HepG2 (cell line): ENCODE measurements around the gene SEPHS2. TPM values are rescaled to one million over a fixed set of nuclear protein-coding genes. Genes with fewer than 3 reads are reported as not detected.

ENCODE experiments used
- AGO2 ChIP-seq: fragments of 200-400 bp; formaldehyde crosslinking; optimal IDR thresholded peaks from 2 replicates; pipeline ENCODE3; 2017; ENCODE audit warnings: mild to moderate bottlenecking, low read depth, low read length, moderate library complexity
- ARNTL ChIP-seq: sonication (generic); formaldehyde crosslinking; IDR thresholded peaks from 2 replicates; pipeline ENCODE4 v1.4.0; 2020; ENCODE audit warnings: mild to moderate bottlenecking, missing genetic modification reagents
- BCL6 ChIP-seq: IDR thresholded peaks from 2 replicates; pipeline ENCODE4 v1.6.1; 2016; ENCODE audit warnings: missing genetic modification reagents, missing compliant biosample characterization
- GABPB1 ChIP-seq: IDR thresholded peaks from 2 replicates; pipeline ENCODE4 v1.6.1; 2016; ENCODE audit warnings: mild to moderate bottlenecking, missing genetic modification reagents, moderate library complexity, missing compliant biosample characterization
- GPN1 ChIP-seq: sonication (generic); formaldehyde crosslinking; IDR thresholded peaks from 2 replicates; pipeline ENCODE4 v1.5.1; 2020; ENCODE audit warnings: missing genetic modification reagents, borderline replicate concordance
- IRX3 ChIP-seq: sonication (generic); formaldehyde crosslinking; IDR thresholded peaks from 2 replicates; pipeline ENCODE4 v1.8.1; 2023; ENCODE audit warnings: mild to moderate bottlenecking, low read depth, missing genetic modification reagents, borderline replicate concordance
- NCOA5 ChIP-seq: sonication (generic); formaldehyde crosslinking; IDR thresholded peaks from 2 replicates; pipeline ENCODE4 v1.4.0; 2020; ENCODE audit warnings: missing genetic modification reagents
- NCOR1 ChIP-seq: fragments of 200-600 bp; sonication (generic); IDR thresholded peaks from 2 replicates; pipeline ENCODE4 v1.7.0; 2017; ENCODE audit warnings: antibody characterized with exemption, low read length, borderline replicate concordance
- NPAS2 ChIP-seq: sonication (generic); formaldehyde crosslinking; IDR thresholded peaks from 2 replicates; pipeline ENCODE4 v1.8.0; 2022; ENCODE audit warnings: mild to moderate bottlenecking, missing genetic modification reagents, borderline replicate concordance
- RFXANK ChIP-seq: IDR thresholded peaks from 2 replicates; pipeline ENCODE4 v1.6.1; 2016
- THAP11 ChIP-seq: IDR thresholded peaks from 2 replicates; pipeline ENCODE4 v1.6.1; 2016; ENCODE audit warnings: missing biosample characterization, missing genetic modification reagents
- TMF1 ChIP-seq: sonication (generic); formaldehyde crosslinking; IDR thresholded peaks from 2 replicates; pipeline ENCODE4 v1.8.1; 2022; ENCODE audit warnings: low read depth, missing genetic modification reagents
- ZBTB38 ChIP-seq: sonication (generic); formaldehyde crosslinking; IDR thresholded peaks from 2 replicates; pipeline ENCODE4 v1.5.1; 2020; ENCODE audit warnings: mild to moderate bottlenecking, missing genetic modification reagents
- ZNF780A ChIP-seq: sonication (generic); formaldehyde crosslinking; IDR thresholded peaks from 2 replicates; pipeline ENCODE4 v1.8.0; 2022; ENCODE audit warnings: mild to moderate bottlenecking, missing genetic modification reagents, moderate library complexity
- ZNF790 ChIP-seq: sonication (generic); formaldehyde crosslinking; IDR thresholded peaks from 2 replicates; pipeline ENCODE4 v1.8.0; 2022; ENCODE audit warnings: missing genetic modification reagents, mild to moderate bottlenecking, borderline replicate concordance
- ZXDC ChIP-seq: sonication (generic); formaldehyde crosslinking; IDR thresholded peaks from 2 replicates; pipeline ENCODE4 v1.5.0; 2020; ENCODE audit warnings: mild to moderate bottlenecking, missing genetic modification reagents
- polyA plus RNA-seq, 8 experiments: library from polyadenylated mRNA; depleted of rRNA in 3 of 8; stranded (reverse) in 7 of 8; unstranded in 1 of 8; fragments of >200 nt; fragmentation: Illumina TruSeq in 4 of 8; extraction: Trizol in 4 of 8; gene quantifications; 2 replicates each; pipeline versions ENCODE4 v1.2.1 to v1.2.3, GENCODE V29; 2011 to 2016; ENCODE audit warnings: low read depth in 4 of 8, missing spikeins in 1 of 8, mixed read lengths in 1 of 8; ENCODE audit not compliant: insufficient read depth in 1 of 8
- total RNA-seq, 5 experiments: library from RNA; depleted of rRNA; stranded (reverse); fragments of >200 nt; fragmentation: Illumina TruSeq; extraction: Trizol; gene quantifications; 2 replicates each; pipeline ENCODE4 v1.2.3, GENCODE V29; 2016; ENCODE audit warnings: low read depth in 1 of 5
- TF ChIP-seq, protein P1 (sequence below): sonication (generic); formaldehyde crosslinking; IDR thresholded peaks from 2 replicates; pipeline ENCODE4 v1.8.1; 2023; ENCODE audit warnings: mild to moderate bottlenecking, missing genetic modification reagents, borderline replicate concordance
- TF ChIP-seq, protein P2 (sequence below): sonication (generic); formaldehyde crosslinking; IDR thresholded peaks from 2 replicates; pipeline ENCODE4 v1.9.0; 2021; ENCODE audit warnings: missing genetic modification reagents, borderline replicate concordance
- TF ChIP-seq, protein P3 (sequence below): sonication (generic); formaldehyde crosslinking; IDR thresholded peaks from 2 replicates; pipeline ENCODE4 v1.5.1; 2020; ENCODE audit warnings: mild to moderate bottlenecking, missing genetic modification reagents, moderate library complexity
- TF ChIP-seq, protein P4 (sequence below): sonication (generic); formaldehyde crosslinking; IDR thresholded peaks from 2 replicates; pipeline ENCODE4 v1.4.0; 2020; ENCODE audit warnings: missing genetic modification reagents

The SEPHS2 gene
- total and polyA plus RNA-seq, 2 of the 13 experiments (the other 11 are each of a cell fraction or from before 2014, with no cell fraction given): 20.7 to 127 TPM

DNA sequence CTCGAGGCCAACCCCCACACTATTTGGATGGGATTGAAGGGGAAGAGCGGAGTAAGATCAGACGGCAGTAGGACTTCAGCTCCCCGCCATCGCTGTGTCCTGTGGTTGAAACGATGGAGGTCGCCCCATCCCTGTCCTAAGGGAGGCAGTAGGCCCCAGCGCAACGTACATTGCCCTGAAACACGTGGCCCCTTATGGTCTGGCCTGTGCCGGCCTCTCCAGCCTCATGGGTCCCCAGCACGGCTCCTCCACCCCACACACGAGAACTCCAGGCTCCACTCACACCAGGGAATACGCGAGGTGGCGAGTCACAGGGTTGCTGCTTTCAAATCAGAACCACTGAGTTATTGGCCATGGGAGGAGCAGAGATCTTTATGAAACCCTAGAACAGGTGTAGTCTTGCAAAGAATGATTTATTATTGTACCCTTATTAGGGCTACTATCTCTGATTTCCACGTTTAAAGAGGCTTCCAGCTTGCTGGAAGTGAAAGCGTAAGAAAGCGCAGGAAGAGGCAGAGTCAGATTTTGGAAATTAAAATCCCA, 15.2 kb downstream of the SEPHS2 start (continued):
- TF ChIP-seq BCL6 (no peak; the same call in 1 of the 2 replicates), GPN1 (CRISPR knock-in tag) (no peak; the same call in 1 of the 2 replicates), NPAS2 (CRISPR knock-in tag) (no peak), ZXDC (no peak; the same call in 1 of the 2 replicates), NCOR1 (no peak), ZNF780A (0 out of 2 replicates have a peak, but pooled peaks have one; percentile 15), ZNF790 (CRISPR knock-in tag) (no peak), THAP11 (CRISPR knock-in tag) (0 out of 2 replicates have a peak, but pooled peaks have one; percentile 15), AGO2 (no peak), RFXANK (CRISPR knock-in tag) (no peak), ARNTL (CRISPR knock-in tag) (peak; percentile 91), TMF1 (CRISPR knock-in tag) (no peak), ZBTB38 (CRISPR knock-in tag) (peak; percentile 99), GABPB1 (CRISPR knock-in tag) (no peak), NCOA5 (CRISPR knock-in tag) (no peak), IRX3 (CRISPR knock-in tag) (peak; percentile 83; the same call in 1 of the 2 replicates)
- TF ChIP-seq, protein P1, sequence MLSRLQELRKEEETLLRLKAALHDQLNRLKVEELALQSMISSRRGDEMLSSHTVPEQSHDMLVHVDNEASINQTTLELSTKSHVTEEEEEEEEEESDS: no peak; the same call in 1 of the 2 replicates
- TF ChIP-seq, protein P2, sequence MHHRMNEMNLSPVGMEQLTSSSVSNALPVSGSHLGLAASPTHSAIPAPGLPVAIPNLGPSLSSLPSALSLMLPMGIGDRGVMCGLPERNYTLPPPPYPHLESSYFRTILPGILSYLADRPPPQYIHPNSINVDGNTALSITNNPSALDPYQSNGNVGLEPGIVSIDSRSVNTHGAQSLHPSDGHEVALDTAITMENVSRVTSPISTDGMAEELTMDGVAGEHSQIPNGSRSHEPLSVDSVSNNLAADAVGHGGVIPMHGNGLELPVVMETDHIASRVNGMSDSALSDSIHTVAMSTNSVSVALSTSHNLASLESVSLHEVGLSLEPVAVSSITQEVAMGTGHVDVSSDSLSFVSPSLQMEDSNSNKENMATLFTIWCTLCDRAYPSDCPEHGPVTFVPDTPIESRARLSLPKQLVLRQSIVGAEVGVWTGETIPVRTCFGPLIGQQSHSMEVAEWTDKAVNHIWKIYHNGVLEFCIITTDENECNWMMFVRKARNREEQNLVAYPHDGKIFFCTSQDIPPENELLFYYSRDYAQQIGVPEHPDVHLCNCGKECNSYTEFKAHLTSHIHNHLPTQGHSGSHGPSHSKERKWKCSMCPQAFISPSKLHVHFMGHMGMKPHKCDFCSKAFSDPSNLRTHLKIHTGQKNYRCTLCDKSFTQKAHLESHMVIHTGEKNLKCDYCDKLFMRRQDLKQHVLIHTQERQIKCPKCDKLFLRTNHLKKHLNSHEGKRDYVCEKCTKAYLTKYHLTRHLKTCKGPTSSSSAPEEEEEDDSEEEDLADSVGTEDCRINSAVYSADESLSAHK: no peak
- TF ChIP-seq, protein P3, sequence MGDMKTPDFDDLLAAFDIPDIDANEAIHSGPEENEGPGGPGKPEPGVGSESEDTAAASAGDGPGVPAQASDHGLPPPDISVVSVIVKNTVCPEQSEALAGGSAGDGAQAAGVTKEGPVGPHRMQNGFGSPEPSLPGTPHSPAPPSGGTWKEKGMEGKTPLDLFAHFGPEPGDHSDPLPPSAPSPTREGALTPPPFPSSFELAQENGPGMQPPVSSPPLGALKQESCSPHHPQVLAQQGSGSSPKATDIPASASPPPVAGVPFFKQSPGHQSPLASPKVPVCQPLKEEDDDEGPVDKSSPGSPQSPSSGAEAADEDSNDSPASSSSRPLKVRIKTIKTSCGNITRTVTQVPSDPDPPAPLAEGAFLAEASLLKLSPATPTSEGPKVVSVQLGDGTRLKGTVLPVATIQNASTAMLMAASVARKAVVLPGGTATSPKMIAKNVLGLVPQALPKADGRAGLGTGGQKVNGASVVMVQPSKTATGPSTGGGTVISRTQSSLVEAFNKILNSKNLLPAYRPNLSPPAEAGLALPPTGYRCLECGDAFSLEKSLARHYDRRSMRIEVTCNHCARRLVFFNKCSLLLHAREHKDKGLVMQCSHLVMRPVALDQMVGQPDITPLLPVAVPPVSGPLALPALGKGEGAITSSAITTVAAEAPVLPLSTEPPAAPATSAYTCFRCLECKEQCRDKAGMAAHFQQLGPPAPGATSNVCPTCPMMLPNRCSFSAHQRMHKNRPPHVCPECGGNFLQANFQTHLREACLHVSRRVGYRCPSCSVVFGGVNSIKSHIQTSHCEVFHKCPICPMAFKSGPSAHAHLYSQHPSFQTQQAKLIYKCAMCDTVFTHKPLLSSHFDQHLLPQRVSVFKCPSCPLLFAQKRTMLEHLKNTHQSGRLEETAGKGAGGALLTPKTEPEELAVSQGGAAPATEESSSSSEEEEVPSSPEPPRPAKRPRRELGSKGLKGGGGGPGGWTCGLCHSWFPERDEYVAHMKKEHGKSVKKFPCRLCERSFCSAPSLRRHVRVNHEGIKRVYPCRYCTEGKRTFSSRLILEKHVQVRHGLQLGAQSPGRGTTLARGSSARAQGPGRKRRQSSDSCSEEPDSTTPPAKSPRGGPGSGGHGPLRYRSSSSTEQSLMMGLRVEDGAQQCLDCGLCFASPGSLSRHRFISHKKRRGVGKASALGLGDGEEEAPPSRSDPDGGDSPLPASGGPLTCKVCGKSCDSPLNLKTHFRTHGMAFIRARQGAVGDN (CRISPR knock-in tag): peak; percentile 97
- TF ChIP-seq, protein P4, sequence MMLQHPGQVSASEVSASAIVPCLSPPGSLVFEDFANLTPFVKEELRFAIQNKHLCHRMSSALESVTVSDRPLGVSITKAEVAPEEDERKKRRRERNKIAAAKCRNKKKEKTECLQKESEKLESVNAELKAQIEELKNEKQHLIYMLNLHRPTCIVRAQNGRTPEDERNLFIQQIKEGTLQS (CRISPR knock-in tag): no peak; the same call in 1 of the 2 replicates
